SU-DHL-6 (cell line): Measurements from ENCODE around the gene CFAP410.

Experiments
- EZH2phosphoT487 ChIP-seq: fragments of 200-600 bp; sonication (generic), shearing (Covaris generic); conservative IDR thresholded peaks from 2 replicates; pipeline ENCODE4 v1.6.1; 2018; ENCODE audit warnings: mild to moderate bottlenecking, antibody characterized with exemption, low read length, moderate library complexity, mixed read lengths
- TF ChIP-seq, protein P1 (sequence below): fragments of 200-600 bp; sonication (generic); IDR thresholded peaks from one replicate; pipeline ENCODE4 v1.5.1; 2017; ENCODE audit warnings: antibody characterized with exemption, mild to moderate bottlenecking, low read length, moderate library complexity; ENCODE audit not compliant: insufficient read depth, poor library complexity, severe bottlenecking

DNA sequence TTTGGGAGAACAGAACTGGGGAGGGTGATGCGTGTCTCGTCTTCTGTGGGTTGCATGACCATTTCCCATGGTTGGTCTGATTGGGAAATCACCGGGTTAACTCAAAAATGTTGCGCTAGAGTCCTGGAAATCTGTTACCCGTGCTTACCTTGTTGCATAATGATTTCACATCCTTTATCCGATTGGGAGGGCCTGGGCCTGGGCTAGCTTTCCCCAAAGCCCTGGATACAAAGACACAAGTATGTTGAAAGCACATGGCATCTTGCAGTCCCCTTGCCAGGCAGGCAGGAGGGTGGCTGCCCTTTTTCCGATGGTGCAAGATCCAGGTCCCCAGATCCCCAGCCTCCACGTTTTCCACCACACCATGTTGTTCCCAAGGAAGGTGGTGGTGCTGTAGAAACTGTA is 14.8 kb upstream of the CFAP410 start:
- TF ChIP-seq, protein P1, sequence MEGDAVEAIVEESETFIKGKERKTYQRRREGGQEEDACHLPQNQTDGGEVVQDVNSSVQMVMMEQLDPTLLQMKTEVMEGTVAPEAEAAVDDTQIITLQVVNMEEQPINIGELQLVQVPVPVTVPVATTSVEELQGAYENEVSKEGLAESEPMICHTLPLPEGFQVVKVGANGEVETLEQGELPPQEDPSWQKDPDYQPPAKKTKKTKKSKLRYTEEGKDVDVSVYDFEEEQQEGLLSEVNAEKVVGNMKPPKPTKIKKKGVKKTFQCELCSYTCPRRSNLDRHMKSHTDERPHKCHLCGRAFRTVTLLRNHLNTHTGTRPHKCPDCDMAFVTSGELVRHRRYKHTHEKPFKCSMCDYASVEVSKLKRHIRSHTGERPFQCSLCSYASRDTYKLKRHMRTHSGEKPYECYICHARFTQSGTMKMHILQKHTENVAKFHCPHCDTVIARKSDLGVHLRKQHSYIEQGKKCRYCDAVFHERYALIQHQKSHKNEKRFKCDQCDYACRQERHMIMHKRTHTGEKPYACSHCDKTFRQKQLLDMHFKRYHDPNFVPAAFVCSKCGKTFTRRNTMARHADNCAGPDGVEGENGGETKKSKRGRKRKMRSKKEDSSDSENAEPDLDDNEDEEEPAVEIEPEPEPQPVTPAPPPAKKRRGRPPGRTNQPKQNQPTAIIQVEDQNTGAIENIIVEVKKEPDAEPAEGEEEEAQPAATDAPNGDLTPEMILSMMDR: no peak
- TF ChIP-seq EZH2phosphoT487: no peak
